ENCODE data around the gene ADRM1.

The ADRM1 gene

GRCh38 chr20:62342910-62343309, 40.1 kb downstream of the ADRM1 start:
- FAIRE-seq (no peak), DNase-seq (ENCODE audit: insufficient read length, low spot score) (no peak)
- TF ChIP-seq POLR2AphosphoS5 (IDR thresholded peaks at IDR 0.05; ENCODE audit: low read depth, low read length) (no peak), PAX5 (IDR thresholded peaks at IDR 0.05; ENCODE audit: insufficient read depth, low read length, severe bottlenecking) (no peak), TAF1 (IDR thresholded peaks at IDR 0.05; ENCODE audit: low read depth, low read length) (no peak), POLR2A (IDR thresholded peaks at IDR 0.05; ENCODE audit: low read depth, low read length) (no peak), POU2F2 (IDR thresholded peaks at IDR 0.05; ENCODE audit: low read depth, low read length) (no peak), SPI1 (IDR thresholded peaks at IDR 0.05; ENCODE audit: low read depth, low read length) (no peak)

- TF ChIP-seq PAX5 (IDR thresholded peaks at IDR 0.05; ENCODE audit: insufficient read depth, low read length, severe bottlenecking) (no peak), SPI1 (IDR thresholded peaks at IDR 0.05; ENCODE audit: low read depth, low read length) (no peak), POLR2A (IDR thresholded peaks at IDR 0.05; ENCODE audit: low read depth, low read length) (no peak), POU2F2 (IDR thresholded peaks at IDR 0.05; ENCODE audit: low read depth, low read length) (no peak), POLR2AphosphoS5 (IDR thresholded peaks at IDR 0.05; ENCODE audit: low read depth, low read length) (no peak), TAF1 (IDR thresholded peaks at IDR 0.05; ENCODE audit: low read depth, low read length) (no peak)
- DNase-seq (ENCODE audit: insufficient read length, low spot score): no peak
- FAIRE-seq: no peak
Measured at GRCh38 chr20:62344092-62344491, 41.3 kb downstream of the ADRM1 start.

- FAIRE-seq: no peak
Measured at GRCh38 chr20:62344782-62345181, 42.0 kb downstream of the ADRM1 start.

GRCh38 chr20:62345681-62346370, 43.0 kb downstream of the ADRM1 start:
- DNase-seq (ENCODE audit: insufficient read length, low spot score) (no peak), FAIRE-seq (no peak)
- TF ChIP-seq PAX5 (IDR thresholded peaks at IDR 0.05; ENCODE audit: insufficient read depth, low read length, severe bottlenecking): no peak
- no peak for TF ChIP-seq SPI1 (IDR thresholded peaks at IDR 0.05; ENCODE audit: low read depth, low read length)
- no peak for TF ChIP-seq TAF1 (IDR thresholded peaks at IDR 0.05; ENCODE audit: low read depth, low read length)
- TF ChIP-seq POU2F2 (IDR thresholded peaks at IDR 0.05; ENCODE audit: low read depth, low read length): no peak
- TF ChIP-seq POLR2AphosphoS5 (IDR thresholded peaks at IDR 0.05; ENCODE audit: low read depth, low read length): no peak
- no peak for TF ChIP-seq POLR2A (IDR thresholded peaks at IDR 0.05; ENCODE audit: low read depth, low read length)

More at GRCh38 chr20:62344782-62345181, 42.0 kb downstream of the ADRM1 start:
- no peak for TF ChIP-seq POLR2A (IDR thresholded peaks at IDR 0.05; ENCODE audit: low read depth, low read length)
- no peak for TF ChIP-seq TAF1 (IDR thresholded peaks at IDR 0.05; ENCODE audit: low read depth, low read length)
- TF ChIP-seq POLR2AphosphoS5 (IDR thresholded peaks at IDR 0.05; ENCODE audit: low read depth, low read length): no peak
- no peak for TF ChIP-seq POU2F2 (IDR thresholded peaks at IDR 0.05; ENCODE audit: low read depth, low read length)
- no peak for TF ChIP-seq PAX5 (IDR thresholded peaks at IDR 0.05; ENCODE audit: insufficient read depth, low read length, severe bottlenecking)
- no peak for TF ChIP-seq SPI1 (IDR thresholded peaks at IDR 0.05; ENCODE audit: low read depth, low read length)
- no peak for DNase-seq (ENCODE audit: insufficient read length, low spot score)

GRCh38 chr20:62346398-62347150, 43.8 kb downstream of the ADRM1 start:
- TF ChIP-seq POU2F2 (IDR thresholded peaks at IDR 0.05; ENCODE audit: low read depth, low read length): no peak
- no peak for TF ChIP-seq TAF1 (IDR thresholded peaks at IDR 0.05; ENCODE audit: low read depth, low read length)
- TF ChIP-seq PAX5 (IDR thresholded peaks at IDR 0.05; ENCODE audit: insufficient read depth, low read length, severe bottlenecking): no peak
- TF ChIP-seq POLR2A (IDR thresholded peaks at IDR 0.05; ENCODE audit: low read depth, low read length): no peak
- no peak for TF ChIP-seq SPI1 (IDR thresholded peaks at IDR 0.05; ENCODE audit: low read depth, low read length)
- TF ChIP-seq POLR2AphosphoS5 (IDR thresholded peaks at IDR 0.05; ENCODE audit: low read depth, low read length): no peak
- DNase-seq (ENCODE audit: insufficient read length, low spot score): no peak
- no peak for FAIRE-seq

- FAIRE-seq: no peak
- DNase-seq (ENCODE audit: insufficient read length, low spot score): no peak
Measured at GRCh38 chr20:62347151-62347404, 44.3 kb downstream of the ADRM1 start.

GRCh38 chr20:62347445-62347844, 44.6 kb downstream of the ADRM1 start:
- no peak for DNase-seq (ENCODE audit: insufficient read length, low spot score)
- no peak for FAIRE-seq
- TF ChIP-seq POLR2A (IDR thresholded peaks at IDR 0.05; ENCODE audit: low read depth, low read length): no peak
- TF ChIP-seq POU2F2 (IDR thresholded peaks at IDR 0.05; ENCODE audit: low read depth, low read length): no peak

More at GRCh38 chr20:62347151-62347404, 44.3 kb downstream of the ADRM1 start:
- TF ChIP-seq POLR2AphosphoS5 (IDR thresholded peaks at IDR 0.05; ENCODE audit: low read depth, low read length): no peak

GRCh38 chr20:62348604-62349003, 45.8 kb downstream of the ADRM1 start:
- FAIRE-seq: no peak
- DNase-seq (ENCODE audit: insufficient read length, low spot score): no peak

GRCh38 chr20:62349556-62350097, 46.8 kb downstream of the ADRM1 start:
- FAIRE-seq (no peak), DNase-seq (ENCODE audit: insufficient read length, low spot score) (no peak)
- TF ChIP-seq POU2F2 (IDR thresholded peaks at IDR 0.05; ENCODE audit: low read depth, low read length) (no peak), TAF1 (IDR thresholded peaks at IDR 0.05; ENCODE audit: low read depth, low read length) (no peak), POLR2AphosphoS5 (IDR thresholded peaks at IDR 0.05; ENCODE audit: low read depth, low read length) (no peak)

More at GRCh38 chr20:62348604-62349003, 45.8 kb downstream of the ADRM1 start:
- TF ChIP-seq POLR2A (IDR thresholded peaks at IDR 0.05; ENCODE audit: low read depth, low read length) (no peak), SPI1 (IDR thresholded peaks at IDR 0.05; ENCODE audit: low read depth, low read length) (no peak), PAX5 (IDR thresholded peaks at IDR 0.05; ENCODE audit: insufficient read depth, low read length, severe bottlenecking) (no peak), POLR2AphosphoS5 (IDR thresholded peaks at IDR 0.05; ENCODE audit: low read depth, low read length) (no peak), POU2F2 (IDR thresholded peaks at IDR 0.05; ENCODE audit: low read depth, low read length) (no peak), TAF1 (IDR thresholded peaks at IDR 0.05; ENCODE audit: low read depth, low read length) (no peak)

- TF ChIP-seq POU2F2 (IDR thresholded peaks at IDR 0.05; ENCODE audit: low read depth, low read length): no peak
- no peak for TF ChIP-seq SPI1 (IDR thresholded peaks at IDR 0.05; ENCODE audit: low read depth, low read length)
- no peak for TF ChIP-seq TAF1 (IDR thresholded peaks at IDR 0.05; ENCODE audit: low read depth, low read length)
- no peak for TF ChIP-seq POLR2AphosphoS5 (IDR thresholded peaks at IDR 0.05; ENCODE audit: low read depth, low read length)
- no peak for TF ChIP-seq PAX5 (IDR thresholded peaks at IDR 0.05; ENCODE audit: insufficient read depth, low read length, severe bottlenecking)
- TF ChIP-seq POLR2A (IDR thresholded peaks at IDR 0.05; ENCODE audit: low read depth, low read length): no peak
- no peak for DNase-seq (ENCODE audit: insufficient read length, low spot score)
Measured at GRCh38 chr20:62350098-62350628, 47.4 kb downstream of the ADRM1 start.

More at GRCh38 chr20:62350098-62350628, 47.4 kb downstream of the ADRM1 start:
- no peak for FAIRE-seq
